ENCODE data around the gene COL6A1.

- no peak for TF ChIP-seq CTCF (IDR thresholded peaks at IDR 0.05; ENCODE audit: insufficient read depth, low read length)
- no peak for TF ChIP-seq POLR2AphosphoS5 (IDR thresholded peaks at IDR 0.05; ENCODE audit: low read depth)
- TF ChIP-seq REST (IDR thresholded peaks at IDR 0.05; ENCODE audit: insufficient replicate concordance, low read depth), result no peak
Measured at GRCh38 chr21:45940091-45940490, 41.5 kb upstream of the COL6A1 start.
